ENCODE results near the gene POLR3K.

Gene POLR3K

DNA sequence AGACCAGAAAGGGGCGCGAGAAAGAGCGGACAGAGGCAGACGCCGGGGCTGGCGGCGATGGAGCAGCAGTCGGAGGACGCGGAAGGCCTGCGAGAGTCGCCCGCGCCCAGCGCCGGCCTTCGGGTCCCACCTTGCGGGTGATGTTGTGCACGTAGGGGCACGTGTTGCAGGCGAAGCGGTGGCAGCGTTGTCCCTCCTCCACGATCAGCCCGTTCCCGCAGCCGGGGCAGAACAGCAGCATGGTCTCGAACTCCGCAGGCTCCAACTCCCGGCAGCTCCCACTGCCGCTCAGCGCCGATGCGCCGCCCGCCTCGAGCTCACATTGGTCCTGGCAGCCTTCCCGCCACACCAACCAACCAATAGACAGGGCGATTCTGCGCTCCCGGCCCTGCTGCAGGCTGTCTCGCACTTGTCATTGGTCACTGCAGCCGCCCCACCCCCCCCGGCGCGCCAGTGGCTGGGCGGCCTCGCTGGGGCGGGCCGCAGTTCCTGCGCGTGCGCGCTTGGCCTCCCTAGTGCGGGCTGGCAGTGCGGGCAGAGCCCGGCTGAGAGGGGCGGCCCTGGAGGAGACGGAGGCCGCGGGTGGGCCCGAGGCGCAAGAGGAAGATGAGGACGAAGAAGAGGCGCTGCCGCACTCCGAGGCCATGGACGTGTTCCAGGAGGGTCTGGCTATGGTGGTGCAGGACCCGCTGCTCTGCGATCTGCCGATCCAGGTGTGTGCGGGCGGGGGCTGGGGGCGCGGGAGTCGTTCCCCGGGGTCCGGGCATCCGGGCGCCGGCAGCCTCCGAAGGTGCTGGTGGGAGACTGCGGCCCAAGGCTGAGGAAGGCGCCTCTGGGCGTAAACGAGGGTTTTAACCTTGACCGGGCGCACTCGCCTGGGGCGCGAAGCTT lies at the start of gene POLR3K, which contains the start of gene SNRNP25:
Gene POLR3K, minus strand, starts transcription at position 263 of the 891 bp plus-strand sequence. Its CDS starts 22 bp downstream, at position 241.
Gene SNRNP25, plus strand, starts transcription at position 483 of the 891 bp plus-strand sequence. Its CDS starts 189 bp downstream, at position 672.
- DNase-seq (ENCODE audit: low read depth in 2 of 2) = peak; percentile 90 to 96

DNA sequence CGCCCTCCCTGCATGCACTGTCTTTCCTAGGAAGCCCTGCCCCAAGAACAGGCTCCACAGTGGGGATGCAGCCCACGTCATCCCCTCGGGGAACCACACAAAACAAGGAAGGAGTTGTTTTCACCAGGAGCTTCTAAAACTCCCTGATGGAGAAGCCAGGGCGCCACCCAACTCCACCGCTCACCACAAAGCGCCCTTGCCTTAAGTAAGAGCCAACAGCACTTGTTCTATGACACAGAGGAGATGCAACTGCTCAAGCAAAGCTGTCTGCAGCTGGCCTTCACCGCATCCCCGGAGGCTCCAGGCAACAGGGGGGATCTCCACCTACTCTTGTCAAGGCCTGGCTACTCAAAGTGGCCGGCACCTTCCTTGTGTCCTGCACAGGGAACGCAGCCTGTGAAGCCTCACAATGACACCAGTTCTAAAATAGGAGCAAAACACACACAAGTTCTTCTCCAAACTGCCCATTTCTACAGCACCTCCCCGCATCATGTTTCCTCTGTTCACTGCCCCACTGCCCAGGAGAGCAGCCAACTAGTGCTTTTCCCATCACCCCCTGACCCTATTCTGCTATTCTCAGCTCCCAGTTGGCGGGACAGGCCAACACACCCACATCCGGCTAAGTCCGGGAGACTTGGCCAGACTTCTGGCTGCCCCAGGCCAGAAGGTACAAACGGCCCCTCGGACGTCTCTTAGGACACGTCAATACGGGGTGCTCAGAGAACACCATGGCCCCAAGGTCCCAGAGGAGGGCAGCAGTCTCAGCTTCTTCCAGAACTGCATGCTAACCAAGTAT lies 48.9 kb upstream of the POLR3K start:
- no peak for DNase-seq (ENCODE audit: low read depth in 2 of 2)

DNA sequence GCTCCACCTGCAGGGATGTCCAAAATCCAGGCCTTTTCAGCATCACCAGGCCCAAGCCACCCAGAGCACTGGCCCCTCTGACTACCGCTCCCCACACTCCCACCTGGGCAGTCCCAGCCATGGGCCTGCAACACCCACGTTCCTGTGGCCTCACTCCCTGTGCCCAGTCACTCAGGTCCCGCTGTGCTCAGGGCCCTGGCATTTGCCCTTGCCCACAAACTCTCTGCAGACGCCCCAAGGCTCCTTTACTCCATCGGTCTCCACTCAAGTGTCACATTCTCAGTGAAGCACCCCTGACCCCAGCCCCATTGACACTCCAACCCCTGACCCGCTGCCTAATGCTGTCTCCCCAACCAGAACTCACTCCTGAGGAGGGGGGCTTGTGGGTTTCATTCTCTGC lies 48.2 kb upstream of the POLR3K start:
- no peak for DNase-seq (ENCODE audit: low read depth in 2 of 2)

DNA sequence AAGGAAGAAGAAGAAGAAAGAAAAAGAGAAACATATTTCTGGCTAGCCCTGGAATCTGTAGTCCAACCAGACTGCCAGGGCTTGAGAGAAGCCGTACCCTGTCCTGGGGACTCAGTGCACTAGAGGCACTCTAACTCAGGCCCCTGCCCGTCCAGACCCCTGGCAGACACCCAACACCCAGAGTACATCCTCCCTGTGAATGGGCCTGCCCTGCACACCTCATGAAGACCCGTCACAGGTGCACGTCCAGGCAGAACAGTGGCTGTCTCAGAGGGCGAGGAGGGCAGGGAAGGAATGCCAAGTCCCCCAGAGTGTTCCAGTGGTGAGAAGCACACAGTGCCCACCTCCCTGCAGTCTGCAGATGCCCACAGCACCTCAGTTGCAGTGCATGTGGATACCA lies 47.6 kb upstream of the POLR3K start:
- no peak for DNase-seq (ENCODE audit: low read depth in 2 of 2)

DNA sequence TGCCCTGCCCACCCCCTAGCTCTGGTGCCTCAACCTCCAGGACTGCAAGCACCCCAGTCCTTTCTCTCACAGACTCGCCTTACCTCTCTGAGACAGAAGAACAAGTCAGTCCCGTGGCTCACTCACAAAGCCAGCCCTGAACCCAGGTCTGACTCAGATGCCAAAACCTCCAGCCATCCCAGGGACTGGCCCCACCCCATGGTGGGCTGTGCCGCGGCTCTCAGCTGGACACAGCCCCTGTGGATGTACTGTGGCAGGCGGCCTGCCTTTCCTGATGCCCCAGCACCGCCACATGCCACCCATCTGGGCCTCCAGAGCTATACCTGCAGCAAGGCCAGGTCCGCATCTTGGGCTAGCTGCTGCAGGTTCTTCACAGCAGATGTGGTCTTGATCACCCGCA lies 44.4 kb upstream of the POLR3K start:
- DNase-seq (ENCODE audit: low read depth in 2 of 2) = no peak

DNA sequence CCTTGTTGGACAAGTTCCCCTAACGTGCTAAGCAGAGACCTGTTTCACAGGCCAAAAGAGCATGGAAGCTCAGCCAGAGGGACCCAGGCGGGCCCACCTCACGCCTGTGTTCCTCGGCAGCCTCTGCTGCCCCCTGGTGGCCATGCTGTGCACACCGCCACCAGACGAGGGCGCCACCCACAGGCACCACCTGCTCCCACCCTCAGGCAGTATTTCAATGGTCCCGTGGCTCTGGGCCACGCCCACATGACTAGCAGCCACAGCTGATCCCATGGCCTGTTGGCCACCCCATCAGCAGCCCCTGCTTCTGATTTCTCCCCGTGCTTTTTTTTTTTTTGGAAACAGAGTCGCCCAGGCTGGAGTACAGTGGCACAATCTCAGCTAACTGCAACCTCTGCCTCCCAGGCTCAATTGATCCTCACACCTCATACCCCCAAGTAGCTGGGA lies 43.5 kb upstream of the POLR3K start:
- peak; percentile 76 to 77 for DNase-seq (ENCODE audit: low read depth in 2 of 2)

DNA sequence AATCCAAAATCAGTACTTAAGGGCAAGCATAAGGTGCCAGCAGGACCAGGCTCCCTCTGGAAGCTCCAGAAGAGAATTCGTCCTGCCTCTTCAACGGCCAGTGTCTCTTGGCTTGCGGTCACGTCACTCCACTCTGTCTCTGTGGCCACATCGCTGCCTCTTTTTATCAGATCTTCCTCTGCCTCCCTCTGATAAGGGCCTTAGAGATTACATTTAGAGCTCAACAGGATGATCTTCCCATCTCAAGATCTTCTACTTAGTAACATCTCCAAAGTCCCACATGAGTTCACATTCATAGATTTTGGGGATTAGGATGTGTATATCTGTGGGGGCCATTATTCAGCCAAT lies 41.5 kb upstream of the POLR3K start:
- DNase-seq (ENCODE audit: low read depth in 2 of 2) = no peak

DNA sequence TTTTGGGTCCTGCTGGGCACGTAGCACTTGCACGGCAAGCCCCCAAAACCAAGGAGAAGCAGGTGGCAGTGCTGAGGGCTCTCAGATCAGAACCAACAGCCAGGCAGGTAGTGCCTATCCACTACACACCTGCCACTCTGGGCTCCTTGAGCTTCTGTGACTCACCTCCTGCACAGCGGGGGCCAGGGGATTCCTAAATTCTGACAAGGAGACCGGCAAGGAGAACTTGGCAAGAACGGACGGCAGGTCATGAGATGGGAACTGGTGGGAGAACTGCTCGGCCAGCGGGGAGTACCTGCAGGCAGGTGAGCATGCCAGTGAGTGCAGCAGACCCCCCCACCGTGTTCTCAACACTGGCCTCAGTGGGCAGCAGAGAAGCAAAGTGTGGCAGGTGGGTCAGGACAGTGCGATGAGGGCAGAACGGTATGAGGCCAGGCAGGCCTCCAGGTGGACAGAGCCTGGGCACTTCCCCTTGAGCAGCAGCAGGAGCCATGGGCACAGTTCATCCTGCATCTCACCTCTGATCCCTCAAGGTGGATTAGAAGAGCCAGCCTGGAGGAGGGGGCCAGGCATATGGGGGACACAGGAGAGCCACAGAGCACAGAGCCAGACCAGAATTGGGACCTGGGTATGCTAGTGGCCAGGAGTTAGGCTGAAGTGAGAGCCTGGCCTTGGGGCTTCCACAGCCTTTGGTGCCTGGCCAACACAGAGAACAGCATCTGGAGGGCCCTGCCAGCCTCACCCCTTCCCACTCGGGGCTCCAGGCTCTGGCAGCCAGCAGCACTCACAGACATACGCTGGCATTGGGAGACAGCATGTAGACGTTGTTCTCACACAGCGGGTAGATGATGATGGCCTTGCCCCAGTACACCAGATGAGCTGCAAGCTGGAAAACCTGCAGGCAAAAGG lies 39.3 kb upstream of the POLR3K start:
- no peak for DNase-seq (ENCODE audit: low read depth in 2 of 2)

DNA sequence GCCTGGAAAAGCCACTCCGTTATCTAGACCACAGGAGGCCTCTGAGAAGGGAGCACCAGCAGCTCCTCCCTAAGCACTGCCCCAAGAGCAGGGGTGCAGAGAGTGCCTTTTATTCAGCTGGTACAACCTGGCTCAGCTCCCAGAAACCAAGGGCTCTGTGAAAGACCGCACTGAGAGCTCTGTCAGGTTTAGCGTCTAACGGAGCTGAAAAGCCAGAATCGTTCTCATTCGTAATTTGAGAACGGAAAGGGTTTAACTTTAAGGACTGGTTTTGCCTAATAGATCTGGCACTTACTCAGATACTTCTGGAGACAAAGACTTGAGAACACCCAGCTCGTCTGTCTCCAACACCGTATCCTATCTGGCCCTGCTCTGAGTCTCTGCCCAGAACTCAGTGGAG lies 38.1 kb upstream of the POLR3K start:
- no peak for DNase-seq (ENCODE audit: low read depth in 2 of 2)

DNA sequence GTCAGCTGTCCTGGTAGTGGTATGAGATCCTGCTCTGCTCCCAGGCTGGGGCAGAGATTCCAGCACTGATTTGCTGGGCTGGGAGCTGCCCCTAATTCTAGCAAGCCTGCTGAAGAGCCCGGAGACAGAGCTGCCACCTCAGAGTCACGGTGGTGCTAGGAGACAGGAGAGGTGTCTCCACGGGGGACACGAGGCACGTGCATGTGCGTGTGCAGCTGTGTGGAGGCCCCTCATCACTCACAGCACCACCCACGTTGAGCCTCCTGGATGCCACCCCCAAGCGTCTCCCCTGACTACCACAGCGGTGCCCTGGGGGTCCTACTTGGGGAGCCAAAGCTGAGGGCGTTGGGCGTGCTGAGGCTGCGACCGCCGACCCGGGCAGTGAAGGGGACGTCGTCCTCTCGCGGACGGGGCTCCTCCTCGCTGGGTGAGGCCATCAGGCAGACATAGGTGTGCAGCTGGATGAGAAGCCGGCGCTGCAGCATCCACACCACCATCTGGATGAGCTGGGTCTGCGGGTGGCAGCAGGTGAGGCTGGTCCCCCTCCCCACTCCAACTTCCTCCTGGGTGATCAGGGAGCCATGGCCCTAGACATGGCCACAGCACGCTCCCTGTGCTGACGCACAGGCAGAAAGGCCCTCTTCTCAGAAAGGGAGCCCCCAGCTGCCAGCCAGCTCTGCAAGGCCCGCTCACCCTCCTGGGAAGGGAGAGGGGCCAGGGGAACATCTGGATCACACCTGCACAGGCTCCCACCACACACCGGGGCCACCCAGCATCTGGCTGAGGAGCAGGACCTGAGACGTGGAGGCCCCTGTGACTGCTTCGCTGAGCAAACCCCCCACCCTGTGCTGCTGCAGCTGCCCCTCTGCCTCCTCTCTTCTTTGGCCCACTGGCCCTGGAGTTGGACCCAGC lies 36.2 kb upstream of the POLR3K start:
- DNase-seq (ENCODE audit: low read depth in 2 of 2) = no peak

DNA sequence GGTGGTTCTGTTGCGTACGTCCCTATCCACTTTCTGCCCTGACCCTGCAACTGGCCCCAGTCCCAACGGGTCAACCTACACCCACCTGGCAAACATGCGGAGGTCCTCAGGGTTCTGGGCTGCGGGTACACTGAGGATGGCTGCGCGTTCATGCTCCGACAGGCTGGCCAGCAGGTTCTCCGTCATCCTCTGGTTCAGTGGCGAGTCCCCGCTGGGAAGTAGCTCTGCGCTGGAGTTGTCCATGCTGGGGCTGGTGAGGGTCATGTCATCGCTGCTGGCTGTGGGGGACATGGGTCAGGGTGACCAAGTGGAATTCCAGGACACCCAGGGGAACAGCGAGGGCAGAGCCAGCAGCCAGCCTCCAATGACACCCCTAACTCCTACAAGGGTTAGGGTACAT lies 35.2 kb upstream of the POLR3K start:
- DNase-seq (ENCODE audit: low read depth in 2 of 2) = no peak

DNA sequence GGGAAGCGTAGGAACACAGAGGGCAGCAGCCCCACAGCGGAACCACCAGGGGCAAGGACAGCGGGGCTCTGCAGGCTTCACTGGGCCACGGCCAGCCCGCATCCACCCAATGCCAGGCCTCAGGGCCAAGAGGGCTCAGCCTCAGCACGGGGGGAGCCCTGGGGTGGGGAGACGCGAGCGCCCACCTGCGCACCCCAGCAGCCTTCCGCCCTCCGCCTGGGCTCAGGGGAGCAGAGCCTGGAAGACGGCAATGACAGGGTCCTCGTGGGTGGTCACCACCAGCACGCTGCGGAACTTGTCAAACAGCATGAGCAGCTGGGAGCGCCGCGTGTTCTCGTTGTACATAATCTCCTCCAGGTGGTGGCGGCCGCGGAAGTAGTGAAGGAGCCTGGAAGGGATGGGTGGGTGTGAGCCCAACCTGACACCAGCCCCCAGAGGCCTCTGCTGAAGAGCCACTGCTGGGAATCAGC lies 33.1 kb upstream of the POLR3K start:
- DNase-seq (ENCODE audit: low read depth in 2 of 2) = no peak

DNA sequence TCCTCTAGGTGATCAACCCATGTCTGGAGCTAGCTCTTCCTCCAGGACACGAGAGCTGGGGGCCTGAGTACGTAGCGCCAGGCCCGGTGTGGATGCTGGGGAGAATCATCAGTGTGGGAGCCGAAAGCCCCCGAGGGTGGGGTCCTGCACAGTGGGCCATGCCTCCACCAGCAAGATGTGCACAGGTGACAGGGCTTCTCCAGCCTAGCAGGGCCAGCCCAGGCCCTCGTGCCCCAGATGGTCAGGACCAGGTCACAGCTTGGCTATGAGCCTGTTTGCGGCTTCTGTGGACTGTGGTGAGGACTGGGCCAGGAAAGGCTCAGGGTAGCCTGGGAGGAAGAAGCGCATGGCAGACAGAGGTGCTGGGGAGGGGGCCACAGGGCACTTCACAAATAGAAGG lies 32.5 kb upstream of the POLR3K start:
- DNase-seq (ENCODE audit: low read depth in 2 of 2) = no peak

DNA sequence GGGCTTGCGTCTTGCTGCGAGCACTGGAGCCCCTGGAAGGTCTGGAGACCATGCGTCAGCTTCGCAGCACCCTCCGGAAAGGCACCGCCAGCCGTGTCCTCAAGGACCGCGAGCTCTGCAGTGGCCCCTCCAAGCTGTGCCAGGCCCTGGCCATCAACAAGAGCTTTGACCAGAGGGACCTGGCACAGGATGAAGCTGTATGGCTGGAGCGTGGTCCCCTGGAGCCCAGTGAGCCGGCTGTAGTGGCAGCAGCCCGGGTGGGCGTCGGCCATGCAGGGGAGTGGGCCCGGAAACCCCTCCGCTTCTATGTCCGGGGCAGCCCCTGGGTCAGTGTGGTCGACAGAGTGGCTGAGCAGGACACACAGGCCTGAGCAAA lies 32.0 kb upstream of the POLR3K start:
- no peak for DNase-seq (ENCODE audit: low read depth in 2 of 2)

DNA sequence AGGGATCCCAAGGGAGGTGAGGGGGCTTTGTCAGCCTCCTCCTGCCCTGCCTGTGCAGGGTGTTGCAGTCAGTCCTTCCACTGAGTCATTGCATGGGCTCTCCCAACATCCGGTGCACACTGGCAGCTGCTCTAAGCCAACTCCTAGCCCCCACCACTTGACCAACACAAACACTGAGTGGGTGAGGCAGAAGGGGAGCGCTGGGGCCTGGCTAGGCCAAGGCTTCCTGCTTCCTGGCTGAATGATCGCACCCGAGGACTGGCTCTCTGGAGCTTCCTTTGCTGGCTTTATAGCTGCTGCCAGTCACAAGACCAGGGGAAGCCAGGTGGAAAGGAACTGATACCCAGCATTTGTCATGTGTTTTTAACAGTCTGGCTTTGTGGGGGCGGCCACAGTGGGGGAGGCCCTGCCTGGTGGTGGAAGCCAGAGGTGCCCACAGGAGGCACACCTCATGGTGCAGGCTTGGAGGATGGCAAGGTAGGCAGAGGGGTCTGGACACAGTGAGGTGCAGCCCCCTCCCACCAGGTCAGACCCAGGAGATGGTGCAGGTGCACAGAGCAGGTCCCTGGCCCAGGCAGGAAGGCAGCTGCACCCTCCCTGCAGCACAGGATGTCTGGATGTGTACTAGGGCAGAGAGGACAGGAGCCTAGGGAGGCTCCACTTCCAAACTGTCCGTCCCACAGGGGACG lies 31.5 kb upstream of the POLR3K start:
- peak; percentile 34 to 55 for DNase-seq (ENCODE audit: low read depth in 2 of 2)

DNA sequence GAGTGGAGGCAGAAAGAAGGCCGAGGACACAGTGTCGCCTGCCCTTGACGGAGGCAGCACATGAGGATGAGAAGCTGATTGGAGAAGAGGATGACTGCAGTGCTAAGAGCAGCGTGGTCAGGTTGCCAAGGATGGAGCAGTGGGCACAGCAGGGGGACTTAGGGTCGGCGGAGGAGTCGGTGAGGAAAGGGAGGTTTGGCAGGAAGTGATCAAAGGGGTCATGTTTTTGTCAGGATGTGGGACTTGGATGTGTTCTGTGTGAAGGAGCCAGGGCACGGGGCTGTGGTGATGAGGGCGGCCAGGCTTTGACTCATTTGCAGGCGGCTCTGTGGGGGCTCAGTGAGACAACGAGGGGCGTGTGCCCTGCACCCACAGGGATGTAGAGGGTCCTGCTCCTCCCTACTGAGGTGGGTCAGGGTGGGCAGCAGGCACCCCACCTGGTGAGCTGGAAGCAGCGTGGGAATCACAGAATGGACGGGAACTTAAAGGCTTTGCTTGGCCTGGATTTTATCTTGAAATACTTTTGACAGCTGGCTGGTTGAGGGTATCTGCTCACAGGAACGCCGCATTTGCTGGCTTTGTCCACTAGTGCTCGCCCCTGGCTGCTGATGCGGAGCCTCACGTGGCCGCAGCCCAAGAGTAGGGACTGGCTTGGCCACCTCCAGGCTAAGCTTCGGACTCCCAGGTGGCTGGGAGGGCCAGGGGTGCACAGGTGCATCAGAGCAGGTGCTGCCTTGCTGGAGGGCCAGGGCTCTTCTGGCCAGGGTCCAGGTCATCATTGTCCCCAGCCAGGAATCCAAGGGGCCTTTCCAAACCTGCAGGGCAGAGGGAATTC lies 30.6 kb upstream of the POLR3K start:
- DNase-seq (ENCODE audit: low read depth in 2 of 2) = no peak

DNA sequence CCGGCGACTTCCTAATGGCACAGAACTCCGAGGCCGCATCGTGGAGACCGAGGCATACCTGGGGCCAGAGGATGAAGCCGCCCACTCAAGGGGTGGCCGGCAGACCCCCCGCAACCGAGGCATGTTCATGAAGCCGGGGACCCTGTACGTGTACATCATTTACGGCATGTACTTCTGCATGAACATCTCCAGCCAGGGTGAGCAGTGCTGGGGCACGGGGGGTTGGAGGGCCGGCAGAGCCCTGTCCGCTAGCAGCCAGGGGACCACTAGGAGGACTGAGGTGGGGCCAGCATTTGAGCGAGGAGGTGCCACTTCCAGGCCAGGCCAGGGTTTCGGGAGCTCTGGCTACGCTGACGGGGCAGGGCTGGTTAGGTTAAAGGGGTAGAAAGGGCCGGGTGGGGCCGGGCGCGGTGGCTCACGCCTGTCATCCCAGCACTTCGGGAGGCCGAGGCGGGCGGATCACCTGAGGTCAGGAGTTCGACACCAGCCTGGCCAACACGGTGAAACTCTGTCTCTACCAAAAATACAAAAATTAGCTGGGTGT lies 29.7 kb upstream of the POLR3K start:
- no peak for DNase-seq (ENCODE audit: low read depth in 2 of 2)

DNA sequence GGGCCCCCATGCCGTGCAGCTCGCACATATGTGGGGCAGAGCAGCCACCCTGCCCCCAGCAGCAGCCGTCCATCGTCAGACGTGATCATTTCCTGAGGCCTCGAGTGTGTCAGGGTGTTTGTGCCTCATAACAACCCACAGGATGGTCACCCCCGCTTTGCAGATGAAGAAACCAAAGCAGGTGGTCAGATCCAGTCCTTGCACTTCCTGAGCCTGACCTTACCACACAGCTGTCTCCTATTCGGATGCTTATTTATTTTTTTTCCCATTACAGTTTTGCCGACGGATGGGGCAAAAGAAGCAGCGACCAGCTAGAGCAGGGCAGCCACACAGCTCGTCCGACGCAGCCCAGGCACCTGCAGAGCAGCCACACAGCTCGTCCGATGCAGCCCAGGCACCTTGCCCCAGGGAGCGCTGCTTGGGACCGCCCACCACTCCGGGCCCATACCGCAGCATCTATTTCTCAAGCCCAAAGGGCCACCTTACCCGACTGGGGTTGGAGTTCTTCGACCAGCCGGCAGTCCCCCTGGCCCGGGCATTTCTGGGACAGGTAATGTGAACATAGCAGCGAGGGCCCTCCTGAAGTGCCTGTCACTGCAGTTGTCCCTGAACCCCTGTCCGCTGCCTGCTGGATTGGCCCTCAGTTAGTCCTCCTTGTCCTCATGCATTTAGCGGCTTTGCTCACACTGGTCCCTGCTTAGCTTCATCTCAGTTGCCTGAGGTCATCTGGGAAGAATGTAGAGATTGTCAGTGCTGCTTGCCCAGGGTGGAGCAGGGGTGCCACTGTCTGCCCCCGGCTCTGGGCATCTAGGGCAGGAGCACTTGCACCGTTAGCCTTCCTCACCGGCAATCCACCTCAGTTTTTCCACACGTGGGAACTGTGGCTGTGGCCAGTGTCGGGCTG lies 26.0 kb upstream of the POLR3K start:
- DNase-seq (ENCODE audit: low read depth in 2 of 2) = no peak
